Activated CD8-positive, alpha-beta memory T cell treated with anti-CD3 and anti-CD28 coated beads, Interleukin-2, amount 50 U/mL, for 1 hour (primary cell): ENCODE results near the gene PPP2R2C.

ENCODE experiments used
- DNase-seq: peaks from one replicate; pipeline ENCODE4 v3.0.0-alpha.2; 2020; ENCODE audit errors: extremely low read depth

The PPP2R2C gene

GRCh38 chr4:6383009-6383404 lies 89.4 kb downstream of the PPP2R2C start:
- no peak for DNase-seq

GRCh38 chr4:6381571-6382123 lies 90.8 kb downstream of the PPP2R2C start:
- DNase-seq = no peak

GRCh38 chr4:6380746-6381410 lies 91.5 kb downstream of the PPP2R2C start:
- no peak for DNase-seq

- no peak for DNase-seq
These were observed 92.4 kb downstream of the PPP2R2C start for GRCh38 chr4:6379767-6380745.

GRCh38 chr4:6378493-6379445 lies 93.6 kb downstream of the PPP2R2C start:
- DNase-seq = no peak

- no peak for DNase-seq
These were observed 94.6 kb downstream of the PPP2R2C start for GRCh38 chr4:6377626-6378492.

- no peak for DNase-seq
These were observed 96.7 kb downstream of the PPP2R2C start for GRCh38 chr4:6375620-6376295.

GRCh38 chr4:6374575-6374974 lies 97.8 kb downstream of the PPP2R2C start:
- no peak for DNase-seq

GRCh38 chr4:6373541-6374410 lies 98.6 kb downstream of the PPP2R2C start:
- DNase-seq = no peak

- DNase-seq = no peak
These were observed 99.5 kb downstream of the PPP2R2C start for GRCh38 chr4:6372649-6373525.

GRCh38 chr4:6371812-6372211 lies 100.6 kb downstream of the PPP2R2C start:
- DNase-seq = no peak

GRCh38 chr4:6371271-6371670 lies 101.1 kb downstream of the PPP2R2C start:
- DNase-seq = no peak

GRCh38 chr4:6369924-6370645 lies 102.3 kb downstream of the PPP2R2C start:
- no peak for DNase-seq

GRCh38 chr4:6369511-6369910 lies 102.9 kb downstream of the PPP2R2C start:
- no peak for DNase-seq

GRCh38 chr4:6369035-6369434 lies 103.4 kb downstream of the PPP2R2C start:
- no peak for DNase-seq

GRCh38 chr4:6368601-6369000 lies 103.8 kb downstream of the PPP2R2C start:
- no peak for DNase-seq

GRCh38 chr4:6368096-6368495 lies 104.3 kb downstream of the PPP2R2C start:
- DNase-seq = no peak
